ENCODE data around the gene TMEM88. TPM values are rescaled to one million over a fixed set of nuclear protein-coding genes. Genes with fewer than 3 reads are reported as not detected.
A peak's percentile ranks its signal among the peaks of the same experiment; 100 is the strongest.

TMEM88 gene
- total and polyA plus RNA-seq, 2 of the 13 experiments (the other 11 are each of a cell fraction or from before 2014, with no cell fraction given) = 0.31 to 0.66 TPM

DNA sequence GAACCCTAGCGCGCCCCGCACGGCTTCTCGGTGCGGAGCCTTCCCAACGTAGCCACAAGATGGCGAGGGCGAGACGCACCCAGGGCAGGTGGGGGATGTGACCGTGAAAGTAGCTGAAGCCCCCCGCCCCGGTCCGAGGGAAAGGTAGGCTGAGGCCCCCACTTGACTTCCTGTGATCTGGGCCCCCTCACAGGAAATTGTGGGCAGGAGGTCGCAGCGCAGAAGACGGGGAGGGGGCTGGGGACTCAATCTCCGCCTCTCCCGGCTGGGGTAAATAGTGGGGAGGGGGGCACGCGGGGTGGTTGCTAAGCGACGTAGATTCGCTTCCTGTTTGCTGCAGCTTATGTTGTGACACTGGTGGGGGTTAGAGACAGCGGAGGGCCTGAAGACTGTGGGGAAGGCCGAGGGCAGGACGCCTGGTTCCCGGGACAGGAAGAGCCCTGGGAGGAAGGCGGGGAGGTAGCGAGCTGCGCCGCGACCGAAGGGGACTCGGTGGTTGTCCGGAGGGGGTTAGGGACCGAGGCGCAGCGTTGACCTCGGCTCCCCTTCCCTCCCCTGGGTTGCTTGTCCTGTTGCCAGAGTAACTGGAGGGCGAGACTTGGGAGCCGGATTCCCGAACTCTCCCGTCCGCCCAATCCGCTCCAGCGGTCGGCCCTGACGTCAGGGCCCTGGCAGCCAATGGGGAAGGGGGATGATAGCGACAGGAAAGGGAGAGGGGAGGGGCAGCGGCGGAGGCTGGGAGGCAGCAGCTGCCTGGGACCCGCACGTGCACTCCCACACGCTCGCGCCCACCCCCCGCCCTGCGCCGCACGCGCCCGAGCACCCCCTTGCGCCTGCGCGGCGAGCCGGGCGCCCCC lies 19.7 kb upstream of the TMEM88 start (continued):
- TF ChIP-seq, protein P1, sequence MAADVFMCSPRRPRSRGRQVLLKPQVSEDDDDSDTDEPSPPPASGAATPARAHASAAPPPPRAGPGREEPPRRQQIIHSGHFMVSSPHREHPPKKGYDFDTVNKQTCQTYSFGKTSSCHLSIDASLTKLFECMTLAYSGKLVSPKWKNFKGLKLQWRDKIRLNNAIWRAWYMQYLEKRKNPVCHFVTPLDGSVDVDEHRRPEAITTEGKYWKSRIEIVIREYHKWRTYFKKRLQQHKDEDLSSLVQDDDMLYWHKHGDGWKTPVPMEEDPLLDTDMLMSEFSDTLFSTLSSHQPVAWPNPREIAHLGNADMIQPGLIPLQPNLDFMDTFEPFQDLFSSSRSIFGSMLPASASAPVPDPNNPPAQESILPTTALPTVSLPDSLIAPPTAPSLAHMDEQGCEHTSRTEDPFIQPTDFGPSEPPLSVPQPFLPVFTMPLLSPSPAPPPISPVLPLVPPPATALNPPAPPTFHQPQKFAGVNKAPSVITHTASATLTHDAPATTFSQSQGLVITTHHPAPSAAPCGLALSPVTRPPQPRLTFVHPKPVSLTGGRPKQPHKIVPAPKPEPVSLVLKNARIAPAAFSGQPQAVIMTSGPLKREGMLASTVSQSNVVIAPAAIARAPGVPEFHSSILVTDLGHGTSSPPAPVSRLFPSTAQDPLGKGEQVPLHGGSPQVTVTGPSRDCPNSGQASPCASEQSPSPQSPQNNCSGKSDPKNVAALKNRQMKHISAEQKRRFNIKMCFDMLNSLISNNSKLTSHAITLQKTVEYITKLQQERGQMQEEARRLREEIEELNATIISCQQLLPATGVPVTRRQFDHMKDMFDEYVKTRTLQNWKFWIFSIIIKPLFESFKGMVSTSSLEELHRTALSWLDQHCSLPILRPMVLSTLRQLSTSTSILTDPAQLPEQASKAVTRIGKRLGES (CRISPR knock-in tag; IDR thresholded peaks at IDR 0.05; ENCODE audit: borderline replicate concordance) = no peak
- TF ChIP-seq, protein P2, sequence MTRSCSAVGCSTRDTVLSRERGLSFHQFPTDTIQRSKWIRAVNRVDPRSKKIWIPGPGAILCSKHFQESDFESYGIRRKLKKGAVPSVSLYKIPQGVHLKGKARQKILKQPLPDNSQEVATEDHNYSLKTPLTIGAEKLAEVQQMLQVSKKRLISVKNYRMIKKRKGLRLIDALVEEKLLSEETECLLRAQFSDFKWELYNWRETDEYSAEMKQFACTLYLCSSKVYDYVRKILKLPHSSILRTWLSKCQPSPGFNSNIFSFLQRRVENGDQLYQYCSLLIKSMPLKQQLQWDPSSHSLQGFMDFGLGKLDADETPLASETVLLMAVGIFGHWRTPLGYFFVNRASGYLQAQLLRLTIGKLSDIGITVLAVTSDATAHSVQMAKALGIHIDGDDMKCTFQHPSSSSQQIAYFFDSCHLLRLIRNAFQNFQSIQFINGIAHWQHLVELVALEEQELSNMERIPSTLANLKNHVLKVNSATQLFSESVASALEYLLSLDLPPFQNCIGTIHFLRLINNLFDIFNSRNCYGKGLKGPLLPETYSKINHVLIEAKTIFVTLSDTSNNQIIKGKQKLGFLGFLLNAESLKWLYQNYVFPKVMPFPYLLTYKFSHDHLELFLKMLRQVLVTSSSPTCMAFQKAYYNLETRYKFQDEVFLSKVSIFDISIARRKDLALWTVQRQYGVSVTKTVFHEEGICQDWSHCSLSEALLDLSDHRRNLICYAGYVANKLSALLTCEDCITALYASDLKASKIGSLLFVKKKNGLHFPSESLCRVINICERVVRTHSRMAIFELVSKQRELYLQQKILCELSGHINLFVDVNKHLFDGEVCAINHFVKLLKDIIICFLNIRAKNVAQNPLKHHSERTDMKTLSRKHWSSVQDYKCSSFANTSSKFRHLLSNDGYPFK (CRISPR knock-in tag; IDR thresholded peaks at IDR 0.05; ENCODE audit: borderline replicate concordance) = peak; percentile 61; the same call in 1 of the 2 replicates
- TF ChIP-seq, protein P3, sequence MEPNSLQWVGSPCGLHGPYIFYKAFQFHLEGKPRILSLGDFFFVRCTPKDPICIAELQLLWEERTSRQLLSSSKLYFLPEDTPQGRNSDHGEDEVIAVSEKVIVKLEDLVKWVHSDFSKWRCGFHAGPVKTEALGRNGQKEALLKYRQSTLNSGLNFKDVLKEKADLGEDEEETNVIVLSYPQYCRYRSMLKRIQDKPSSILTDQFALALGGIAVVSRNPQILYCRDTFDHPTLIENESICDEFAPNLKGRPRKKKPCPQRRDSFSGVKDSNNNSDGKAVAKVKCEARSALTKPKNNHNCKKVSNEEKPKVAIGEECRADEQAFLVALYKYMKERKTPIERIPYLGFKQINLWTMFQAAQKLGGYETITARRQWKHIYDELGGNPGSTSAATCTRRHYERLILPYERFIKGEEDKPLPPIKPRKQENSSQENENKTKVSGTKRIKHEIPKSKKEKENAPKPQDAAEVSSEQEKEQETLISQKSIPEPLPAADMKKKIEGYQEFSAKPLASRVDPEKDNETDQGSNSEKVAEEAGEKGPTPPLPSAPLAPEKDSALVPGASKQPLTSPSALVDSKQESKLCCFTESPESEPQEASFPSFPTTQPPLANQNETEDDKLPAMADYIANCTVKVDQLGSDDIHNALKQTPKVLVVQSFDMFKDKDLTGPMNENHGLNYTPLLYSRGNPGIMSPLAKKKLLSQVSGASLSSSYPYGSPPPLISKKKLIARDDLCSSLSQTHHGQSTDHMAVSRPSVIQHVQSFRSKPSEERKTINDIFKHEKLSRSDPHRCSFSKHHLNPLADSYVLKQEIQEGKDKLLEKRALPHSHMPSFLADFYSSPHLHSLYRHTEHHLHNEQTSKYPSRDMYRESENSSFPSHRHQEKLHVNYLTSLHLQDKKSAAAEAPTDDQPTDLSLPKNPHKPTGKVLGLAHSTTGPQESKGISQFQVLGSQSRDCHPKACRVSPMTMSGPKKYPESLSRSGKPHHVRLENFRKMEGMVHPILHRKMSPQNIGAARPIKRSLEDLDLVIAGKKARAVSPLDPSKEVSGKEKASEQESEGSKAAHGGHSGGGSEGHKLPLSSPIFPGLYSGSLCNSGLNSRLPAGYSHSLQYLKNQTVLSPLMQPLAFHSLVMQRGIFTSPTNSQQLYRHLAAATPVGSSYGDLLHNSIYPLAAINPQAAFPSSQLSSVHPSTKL (CRISPR knock-in tag; IDR thresholded peaks at IDR 0.05) = peak; percentile 44; the same call in 1 of the 2 replicates
- TF ChIP-seq, protein P4, sequence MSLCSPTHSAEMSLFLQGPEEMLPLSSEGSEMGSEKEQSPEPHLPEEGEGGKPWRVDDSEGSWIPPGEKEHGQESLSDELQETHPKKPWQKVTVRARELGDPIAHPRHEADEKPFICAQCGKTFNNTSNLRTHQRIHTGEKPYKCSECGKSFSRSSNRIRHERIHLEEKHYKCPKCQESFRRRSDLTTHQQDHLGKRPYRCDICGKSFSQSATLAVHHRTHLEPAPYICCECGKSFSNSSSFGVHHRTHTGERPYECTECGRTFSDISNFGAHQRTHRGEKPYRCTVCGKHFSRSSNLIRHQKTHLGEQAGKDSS (CRISPR knock-in tag; IDR thresholded peaks at IDR 0.05; ENCODE audit: borderline replicate concordance, low read depth) = peak; percentile 71; the same call in 1 of the 2 replicates
- TF ChIP-seq TBP (CRISPR knock-in tag; IDR thresholded peaks at IDR 0.05) (no peak), MED1 (CRISPR knock-in tag; IDR thresholded peaks at IDR 0.05) (peak; percentile 57), ZNF781 (CRISPR knock-in tag; IDR thresholded peaks at IDR 0.05; ENCODE audit: borderline replicate concordance, not compliant biosample characterization) (no peak), SIN3B (IDR thresholded peaks at IDR 0.05; ENCODE audit: low read length) (no peak)
- TF ChIP-seq, protein P5, sequence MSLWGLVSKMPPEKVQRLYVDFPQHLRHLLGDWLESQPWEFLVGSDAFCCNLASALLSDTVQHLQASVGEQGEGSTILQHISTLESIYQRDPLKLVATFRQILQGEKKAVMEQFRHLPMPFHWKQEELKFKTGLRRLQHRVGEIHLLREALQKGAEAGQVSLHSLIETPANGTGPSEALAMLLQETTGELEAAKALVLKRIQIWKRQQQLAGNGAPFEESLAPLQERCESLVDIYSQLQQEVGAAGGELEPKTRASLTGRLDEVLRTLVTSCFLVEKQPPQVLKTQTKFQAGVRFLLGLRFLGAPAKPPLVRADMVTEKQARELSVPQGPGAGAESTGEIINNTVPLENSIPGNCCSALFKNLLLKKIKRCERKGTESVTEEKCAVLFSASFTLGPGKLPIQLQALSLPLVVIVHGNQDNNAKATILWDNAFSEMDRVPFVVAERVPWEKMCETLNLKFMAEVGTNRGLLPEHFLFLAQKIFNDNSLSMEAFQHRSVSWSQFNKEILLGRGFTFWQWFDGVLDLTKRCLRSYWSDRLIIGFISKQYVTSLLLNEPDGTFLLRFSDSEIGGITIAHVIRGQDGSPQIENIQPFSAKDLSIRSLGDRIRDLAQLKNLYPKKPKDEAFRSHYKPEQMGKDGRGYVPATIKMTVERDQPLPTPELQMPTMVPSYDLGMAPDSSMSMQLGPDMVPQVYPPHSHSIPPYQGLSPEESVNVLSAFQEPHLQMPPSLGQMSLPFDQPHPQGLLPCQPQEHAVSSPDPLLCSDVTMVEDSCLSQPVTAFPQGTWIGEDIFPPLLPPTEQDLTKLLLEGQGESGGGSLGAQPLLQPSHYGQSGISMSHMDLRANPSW (CRISPR knock-in tag; IDR thresholded peaks at IDR 0.05; ENCODE audit: borderline replicate concordance) = no peak
- TF ChIP-seq, protein P6, sequence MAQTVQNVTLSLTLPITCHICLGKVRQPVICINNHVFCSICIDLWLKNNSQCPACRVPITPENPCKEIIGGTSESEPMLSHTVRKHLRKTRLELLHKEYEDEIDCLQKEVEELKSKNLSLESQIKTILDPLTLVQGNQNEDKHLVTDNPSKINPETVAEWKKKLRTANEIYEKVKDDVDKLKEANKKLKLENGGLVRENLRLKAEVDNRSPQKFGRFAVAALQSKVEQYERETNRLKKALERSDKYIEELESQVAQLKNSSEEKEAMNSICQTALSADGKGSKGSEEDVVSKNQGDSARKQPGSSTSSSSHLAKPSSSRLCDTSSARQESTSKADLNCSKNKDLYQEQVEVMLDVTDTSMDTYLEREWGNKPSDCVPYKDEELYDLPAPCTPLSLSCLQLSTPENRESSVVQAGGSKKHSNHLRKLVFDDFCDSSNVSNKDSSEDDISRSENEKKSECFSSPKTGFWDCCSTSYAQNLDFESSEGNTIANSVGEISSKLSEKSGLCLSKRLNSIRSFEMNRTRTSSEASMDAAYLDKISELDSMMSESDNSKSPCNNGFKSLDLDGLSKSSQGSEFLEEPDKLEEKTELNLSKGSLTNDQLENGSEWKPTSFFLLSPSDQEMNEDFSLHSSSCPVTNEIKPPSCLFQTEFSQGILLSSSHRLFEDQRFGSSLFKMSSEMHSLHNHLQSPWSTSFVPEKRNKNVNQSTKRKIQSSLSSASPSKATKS (CRISPR knock-in tag; IDR thresholded peaks at IDR 0.05) = no peak

All from HepG2 (cell line).